Forelimb muscle (tissue), 1 donor: Measurements from ENCODE around the gene CLDN12. TPM values are rescaled to one million over a fixed set of nuclear protein-coding genes. Genes with fewer than 3 reads are reported as not detected.
"Not testable (repeated sequence)": the region's sequence is repeated elsewhere in the genome, so short reads cannot be mapped to it uniquely, and the experiment has no call there.

Experiments
- DNase-seq: peaks from one replicate; pipeline ENCODE4 v3.0.0-alpha.2; 2013; ENCODE audit warnings: low read depth
- polyA plus RNA-seq: library from polyadenylated mRNA; unstranded; fragments of 120-200 nt; gene quantifications from one replicate; pipeline ENCODE4 v1.2.1, GENCODE V29; 2013; ENCODE audit not compliant: insufficient read length

Gene CLDN12
- polyA plus RNA-seq, 1 donor, result 23.3 TPM

DNA sequence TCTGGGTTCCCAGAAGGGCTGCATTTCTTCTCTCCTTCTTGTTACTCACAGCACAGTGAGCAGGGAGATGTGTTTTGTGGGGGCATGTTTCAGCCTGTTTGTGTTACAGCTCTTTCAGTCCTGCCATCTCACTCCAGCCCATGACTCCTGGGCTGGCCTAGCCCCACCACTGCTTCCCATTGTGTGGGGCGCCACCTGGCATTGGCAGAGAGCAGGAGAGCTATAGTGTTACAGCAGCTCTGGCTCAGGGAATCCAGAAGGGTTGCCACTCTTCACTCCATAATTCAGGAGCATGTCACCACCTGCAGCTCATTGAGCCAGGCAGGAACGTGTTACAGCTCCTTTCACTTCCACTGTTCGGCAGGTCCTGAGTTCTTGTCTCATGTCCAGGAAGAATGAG is 30.0 kb downstream of the CLDN12 start:
- no peak for DNase-seq

DNA sequence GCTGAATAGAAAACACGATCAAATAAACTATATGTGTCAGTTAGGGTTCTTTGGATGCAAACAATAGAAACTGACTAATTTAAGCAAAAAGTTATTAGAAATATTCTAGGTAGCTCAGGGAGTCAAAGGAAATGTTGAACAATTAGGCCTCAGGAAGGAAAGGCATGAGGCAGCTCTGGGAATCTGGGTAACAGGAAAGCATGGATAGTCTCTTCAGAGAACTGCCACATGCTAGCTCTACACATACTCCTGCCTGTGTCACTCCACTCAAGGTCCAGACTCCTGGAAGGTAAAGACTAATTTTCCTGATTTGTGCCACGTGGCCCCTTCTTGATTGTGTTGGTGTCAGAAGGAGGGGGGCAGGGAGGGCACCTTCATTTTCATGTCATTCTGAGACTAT is 42.4 kb downstream of the CLDN12 start:
- no peak for DNase-seq

DNA sequence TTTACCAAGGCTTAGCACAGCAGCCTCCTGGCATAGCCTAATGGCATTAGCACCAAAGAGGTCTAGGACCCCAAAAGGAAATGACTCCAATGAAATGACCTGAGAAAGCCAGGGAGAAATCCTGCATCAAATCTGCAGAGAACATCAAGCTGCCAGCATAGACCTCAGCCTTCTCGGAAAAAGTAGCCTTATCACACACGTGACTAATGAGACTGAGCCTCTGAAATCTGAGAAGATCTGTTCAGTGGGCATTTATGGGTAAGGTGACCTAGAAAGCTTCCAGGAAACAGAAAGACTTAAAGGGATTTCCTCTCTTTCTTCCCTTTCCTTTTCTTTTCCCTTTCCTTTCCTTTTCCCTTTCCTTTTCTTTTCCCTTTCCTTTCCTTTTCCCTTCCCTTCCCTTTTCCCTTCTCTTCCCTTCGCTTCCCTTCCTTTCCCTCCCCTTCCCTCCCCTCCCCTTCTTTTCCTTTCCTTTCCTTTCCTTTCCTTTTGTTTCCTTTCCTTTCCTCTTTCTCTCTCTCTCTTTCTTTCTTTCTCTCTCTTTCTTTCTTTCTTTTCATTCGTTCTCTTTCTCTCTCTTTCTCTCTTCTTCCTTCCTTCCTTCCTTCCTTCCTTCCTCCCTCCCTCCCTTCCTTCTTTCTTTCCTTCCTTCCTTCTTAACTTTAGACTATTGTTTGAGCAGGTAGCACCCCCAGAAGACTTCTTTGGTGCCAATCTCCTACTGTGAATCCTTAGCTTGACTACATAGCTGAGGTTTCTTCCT is 43.1 kb downstream of the CLDN12 start:
- no peak for DNase-seq

DNA sequence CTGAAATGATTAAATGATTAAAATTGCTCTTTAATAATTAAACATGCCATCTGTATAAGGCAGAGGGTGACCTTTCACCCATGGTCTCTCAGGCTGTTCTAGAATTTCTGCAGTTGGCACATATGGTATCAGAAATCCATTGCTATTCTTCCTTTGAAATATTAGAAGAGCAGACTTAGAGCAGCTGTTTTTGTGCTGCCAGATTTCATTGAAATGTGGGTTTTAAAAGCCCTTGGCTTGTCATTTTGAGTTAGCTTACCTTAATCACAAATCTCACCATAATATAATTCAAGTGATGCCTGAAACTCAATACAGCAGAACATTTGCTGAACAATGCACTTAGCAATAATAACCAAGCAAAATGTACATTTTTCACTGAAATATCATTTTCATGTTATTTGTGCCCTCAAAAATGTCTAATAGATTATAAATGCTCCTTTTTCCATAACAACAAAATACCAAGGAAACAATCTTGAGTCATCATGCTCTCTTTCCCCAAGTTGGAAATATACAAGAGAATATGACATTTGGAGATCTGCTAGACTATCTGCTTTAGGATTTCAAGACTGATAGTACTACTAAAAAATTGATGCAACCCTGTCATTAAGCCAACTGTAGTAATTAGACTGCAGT is 50.1 kb downstream of the CLDN12 start:
- no peak for DNase-seq

DNA sequence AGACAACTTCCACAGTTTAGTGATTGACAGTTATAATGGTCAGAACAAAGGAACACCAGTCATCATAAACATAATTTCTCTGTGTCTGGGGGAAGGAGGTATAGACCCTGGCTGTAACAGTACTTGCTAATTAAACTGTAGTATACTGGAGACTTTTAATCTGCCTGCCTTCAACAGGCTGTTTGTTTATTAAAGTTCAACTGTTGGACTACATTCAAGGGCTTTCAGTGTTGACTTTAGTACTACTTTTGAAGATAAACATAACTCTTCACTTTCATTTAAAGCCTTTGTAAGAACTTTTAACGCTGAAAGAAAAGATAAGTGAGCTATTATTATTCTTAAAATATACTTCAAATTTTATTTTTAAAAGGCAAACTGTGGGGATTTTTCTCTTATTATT is 50.7 kb downstream of the CLDN12 start:
- no peak for DNase-seq

DNA sequence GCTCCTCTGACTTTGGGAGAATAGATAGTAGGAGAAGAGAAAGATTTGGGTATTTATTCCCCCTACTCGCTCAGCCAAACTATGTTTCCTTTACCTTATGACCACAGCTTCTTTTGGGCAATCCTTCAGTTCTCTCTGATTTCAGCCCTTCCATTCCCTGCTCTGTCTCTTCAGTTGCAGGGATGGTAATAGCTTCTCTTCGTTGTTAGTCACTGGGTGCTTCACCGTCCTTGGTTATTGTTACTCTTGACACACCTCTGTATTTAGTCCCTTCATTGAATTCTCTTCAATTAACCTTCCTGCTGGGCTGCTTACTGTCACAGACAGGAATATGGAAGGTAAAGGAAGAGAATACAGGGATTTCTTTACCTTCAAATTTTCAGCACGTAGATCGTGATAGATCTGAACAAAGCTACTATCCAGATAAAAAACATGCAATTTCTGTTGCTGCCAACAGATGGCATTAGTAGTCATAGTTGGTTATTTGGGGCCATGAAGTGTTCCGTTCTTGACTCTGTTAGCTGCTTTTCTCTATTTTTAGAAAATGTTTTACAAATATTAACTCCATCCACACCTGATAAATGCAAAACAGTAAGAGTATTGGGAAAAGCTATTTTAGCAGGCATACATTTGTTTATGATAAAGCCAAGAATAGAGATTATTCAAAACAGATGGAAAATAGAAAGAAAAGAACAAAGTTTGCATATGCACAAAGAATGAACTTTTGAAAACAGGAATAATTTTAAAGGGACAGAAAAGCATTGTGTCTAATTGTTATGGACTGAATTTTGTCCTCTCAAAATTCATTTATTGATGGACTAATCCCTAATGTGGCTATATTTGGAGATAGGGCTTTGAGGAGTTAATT is 52.1 kb downstream of the CLDN12 start:
- DNase-seq, result peak; percentile 28

DNA sequence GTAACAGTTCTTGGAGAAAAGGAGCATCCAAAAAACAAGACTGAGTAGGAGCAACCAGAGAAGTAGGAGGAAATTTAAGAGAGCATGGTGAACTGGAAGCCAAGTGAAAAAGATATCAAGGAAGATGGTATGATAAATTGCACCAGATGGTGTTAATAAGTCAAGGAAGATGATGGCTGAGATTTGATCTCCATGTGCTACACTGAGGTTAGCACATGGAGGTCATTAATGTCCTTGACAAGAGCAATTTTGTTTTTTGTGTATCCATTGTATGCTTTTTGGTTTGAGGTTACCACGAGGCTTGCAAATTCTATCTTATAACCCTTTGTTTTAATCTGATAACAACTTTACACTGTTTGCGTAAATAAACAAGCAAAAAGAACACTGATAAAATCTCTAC is 54.8 kb downstream of the CLDN12 start:
- DNase-seq, result no peak

DNA sequence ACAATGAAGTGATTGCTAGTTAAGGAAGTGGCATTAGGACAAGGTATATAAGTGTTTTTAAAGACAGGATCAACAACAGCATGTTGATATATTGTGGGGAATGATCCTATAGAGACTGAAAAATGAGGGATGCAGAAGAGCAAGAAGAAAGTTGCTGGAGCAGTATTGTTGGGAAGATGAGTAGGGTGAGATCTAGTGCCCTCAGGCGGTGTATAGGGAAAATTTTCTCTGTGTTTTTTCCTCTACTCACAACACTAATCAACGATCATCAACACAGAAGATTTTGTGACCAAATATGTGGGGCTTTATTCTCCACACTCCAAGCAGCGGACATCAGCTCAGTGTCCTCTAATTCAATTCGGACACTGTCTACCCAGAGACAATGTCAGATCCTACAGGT is 56.6 kb downstream of the CLDN12 start:
- no peak for DNase-seq

DNA sequence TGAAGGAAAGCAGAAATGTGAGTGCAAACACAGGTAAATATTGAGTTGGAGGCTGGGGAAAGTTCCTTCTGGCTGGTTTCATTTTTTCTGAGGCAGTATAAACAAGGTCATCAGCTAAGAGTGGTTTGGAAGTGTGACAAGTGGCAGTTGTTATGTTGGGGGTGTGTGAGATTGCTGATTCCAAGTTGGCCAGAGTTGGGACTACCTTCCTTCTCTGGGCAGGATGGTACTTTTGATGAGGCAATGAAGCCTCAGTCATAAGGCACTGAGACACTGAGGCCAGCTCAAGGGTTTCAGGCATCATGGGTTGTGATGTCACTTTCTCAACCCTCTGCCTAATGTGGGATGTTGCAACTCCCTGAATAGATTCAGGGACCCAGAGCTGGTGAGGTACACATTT is 58.0 kb downstream of the CLDN12 start:
- no peak for DNase-seq

DNA sequence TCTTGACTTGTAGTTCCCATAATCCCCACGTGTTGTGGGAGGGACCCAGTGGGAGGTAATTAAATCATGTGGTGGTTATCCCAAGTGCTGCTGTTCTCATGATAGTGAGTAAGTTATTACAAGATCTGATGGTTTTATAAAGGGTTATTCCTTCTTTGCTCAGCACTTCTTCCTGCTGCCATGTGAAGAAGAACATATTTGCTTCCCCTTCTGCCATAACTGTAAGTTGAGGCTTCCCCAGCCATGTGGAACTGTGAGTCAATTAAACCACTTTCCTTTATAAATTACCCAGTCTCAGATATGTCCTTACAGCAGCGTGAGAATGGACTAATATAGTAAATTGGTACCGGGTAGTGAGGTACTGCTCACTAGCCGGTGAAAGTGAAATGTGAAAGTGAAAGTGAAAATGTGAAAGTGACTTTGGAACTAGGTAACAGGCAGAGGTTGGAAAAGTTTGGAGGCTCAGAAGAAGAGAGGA is 59.9 kb downstream of the CLDN12 start:
- DNase-seq, result not testable (repeated sequence)

Other genes with a start within 250 kb of the CLDN12 start
- gene STEAP1, start 249.0 kb upstream of the CLDN12 start, polyA plus RNA-seq, result 1.5 TPM
- 2.6 TPM for gene STEAP2, start 191.7 kb upstream of the CLDN12 start, polyA plus RNA-seq
- gene CFAP69, start 158.3 kb upstream of the CLDN12 start, polyA plus RNA-seq, result 3.0 TPM
- 0.06 TPM for gene FAM237B, start 82.2 kb upstream of the CLDN12 start, polyA plus RNA-seq
- 15.9 TPM for gene GTPBP10, start 56.7 kb upstream of the CLDN12 start, polyA plus RNA-seq
- gene PTTG1IP2, start 66.2 kb downstream of the CLDN12 start, polyA plus RNA-seq, result not detected
- 17.2 TPM for gene CDK14, start 192.9 kb downstream of the CLDN12 start, polyA plus RNA-seq